Measurements from ENCODE around the gene TNFSF10.

DNA sequence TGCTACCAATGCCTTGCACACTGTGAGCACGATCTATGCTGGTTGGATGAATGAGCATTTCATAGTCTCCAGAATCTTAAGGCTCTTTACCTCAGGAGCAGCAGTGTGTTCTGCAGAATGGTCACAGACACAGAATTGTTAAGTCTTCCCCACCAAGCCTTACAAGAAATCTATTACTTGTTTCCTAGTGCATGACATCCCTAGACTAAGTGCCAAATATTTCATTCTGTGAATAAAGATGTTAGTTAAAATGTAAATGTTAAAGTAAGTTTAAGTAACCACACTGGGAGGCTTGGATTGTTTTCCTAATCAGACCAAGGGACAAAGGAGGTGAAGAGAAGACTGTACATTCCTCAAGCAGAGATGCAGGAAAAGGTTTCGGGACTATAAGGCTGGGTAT lies 4.1 kb upstream of the TNFSF10 start:
- TF ChIP-seq EP300 (IDR thresholded peaks at IDR 0.05; ENCODE audit: borderline replicate concordance in 1 of 2, low read depth in 1 of 2, low read length in 1 of 2) (no peak), ELF1 (IDR thresholded peaks at IDR 0.05) (no peak), TAF1 (IDR thresholded peaks at IDR 0.05; ENCODE audit: borderline replicate concordance, low read depth, low read length) (no peak), RAD21 (IDR thresholded peaks at IDR 0.05; ENCODE audit: low read length) (no peak), POLR2AphosphoS5 (IDR thresholded peaks at IDR 0.05; ENCODE audit: low read depth, low read length) (no peak), TCF12 (IDR thresholded peaks at IDR 0.05) (no peak), GABPA (IDR thresholded peaks at IDR 0.05; ENCODE audit: low read depth) (no peak), TEAD4 (IDR thresholded peaks at IDR 0.05; ENCODE audit: borderline replicate concordance, insufficient read depth) (no peak), SIN3A (IDR thresholded peaks at IDR 0.05; ENCODE audit: borderline replicate concordance, low read depth, low read length) (no peak)
- TF ChIP-seq, protein P1, sequence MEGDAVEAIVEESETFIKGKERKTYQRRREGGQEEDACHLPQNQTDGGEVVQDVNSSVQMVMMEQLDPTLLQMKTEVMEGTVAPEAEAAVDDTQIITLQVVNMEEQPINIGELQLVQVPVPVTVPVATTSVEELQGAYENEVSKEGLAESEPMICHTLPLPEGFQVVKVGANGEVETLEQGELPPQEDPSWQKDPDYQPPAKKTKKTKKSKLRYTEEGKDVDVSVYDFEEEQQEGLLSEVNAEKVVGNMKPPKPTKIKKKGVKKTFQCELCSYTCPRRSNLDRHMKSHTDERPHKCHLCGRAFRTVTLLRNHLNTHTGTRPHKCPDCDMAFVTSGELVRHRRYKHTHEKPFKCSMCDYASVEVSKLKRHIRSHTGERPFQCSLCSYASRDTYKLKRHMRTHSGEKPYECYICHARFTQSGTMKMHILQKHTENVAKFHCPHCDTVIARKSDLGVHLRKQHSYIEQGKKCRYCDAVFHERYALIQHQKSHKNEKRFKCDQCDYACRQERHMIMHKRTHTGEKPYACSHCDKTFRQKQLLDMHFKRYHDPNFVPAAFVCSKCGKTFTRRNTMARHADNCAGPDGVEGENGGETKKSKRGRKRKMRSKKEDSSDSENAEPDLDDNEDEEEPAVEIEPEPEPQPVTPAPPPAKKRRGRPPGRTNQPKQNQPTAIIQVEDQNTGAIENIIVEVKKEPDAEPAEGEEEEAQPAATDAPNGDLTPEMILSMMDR (IDR thresholded peaks at IDR 0.05): no peak
- TF ChIP-seq, protein P2, sequence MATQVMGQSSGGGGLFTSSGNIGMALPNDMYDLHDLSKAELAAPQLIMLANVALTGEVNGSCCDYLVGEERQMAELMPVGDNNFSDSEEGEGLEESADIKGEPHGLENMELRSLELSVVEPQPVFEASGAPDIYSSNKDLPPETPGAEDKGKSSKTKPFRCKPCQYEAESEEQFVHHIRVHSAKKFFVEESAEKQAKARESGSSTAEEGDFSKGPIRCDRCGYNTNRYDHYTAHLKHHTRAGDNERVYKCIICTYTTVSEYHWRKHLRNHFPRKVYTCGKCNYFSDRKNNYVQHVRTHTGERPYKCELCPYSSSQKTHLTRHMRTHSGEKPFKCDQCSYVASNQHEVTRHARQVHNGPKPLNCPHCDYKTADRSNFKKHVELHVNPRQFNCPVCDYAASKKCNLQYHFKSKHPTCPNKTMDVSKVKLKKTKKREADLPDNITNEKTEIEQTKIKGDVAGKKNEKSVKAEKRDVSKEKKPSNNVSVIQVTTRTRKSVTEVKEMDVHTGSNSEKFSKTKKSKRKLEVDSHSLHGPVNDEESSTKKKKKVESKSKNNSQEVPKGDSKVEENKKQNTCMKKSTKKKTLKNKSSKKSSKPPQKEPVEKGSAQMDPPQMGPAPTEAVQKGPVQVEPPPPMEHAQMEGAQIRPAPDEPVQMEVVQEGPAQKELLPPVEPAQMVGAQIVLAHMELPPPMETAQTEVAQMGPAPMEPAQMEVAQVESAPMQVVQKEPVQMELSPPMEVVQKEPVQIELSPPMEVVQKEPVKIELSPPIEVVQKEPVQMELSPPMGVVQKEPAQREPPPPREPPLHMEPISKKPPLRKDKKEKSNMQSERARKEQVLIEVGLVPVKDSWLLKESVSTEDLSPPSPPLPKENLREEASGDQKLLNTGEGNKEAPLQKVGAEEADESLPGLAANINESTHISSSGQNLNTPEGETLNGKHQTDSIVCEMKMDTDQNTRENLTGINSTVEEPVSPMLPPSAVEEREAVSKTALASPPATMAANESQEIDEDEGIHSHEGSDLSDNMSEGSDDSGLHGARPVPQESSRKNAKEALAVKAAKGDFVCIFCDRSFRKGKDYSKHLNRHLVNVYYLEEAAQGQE (IDR thresholded peaks at IDR 0.05; ENCODE audit: low read depth, low read length): no peak
- TF ChIP-seq, protein P3, sequence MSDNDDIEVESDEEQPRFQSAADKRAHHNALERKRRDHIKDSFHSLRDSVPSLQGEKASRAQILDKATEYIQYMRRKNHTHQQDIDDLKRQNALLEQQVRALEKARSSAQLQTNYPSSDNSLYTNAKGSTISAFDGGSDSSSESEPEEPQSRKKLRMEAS (IDR thresholded peaks at IDR 0.05; ENCODE audit: low read depth): no peak
